HEK293 (cell line): Measurements from ENCODE around the gene FHAD1.

Experiments used
- CTCF ChIA-PET: fragments of 350-600 bp; formaldehyde crosslinking; extraction: SDS; loops from one replicate; lab custom pipeline; 2021; ENCODE audit warnings: antibody characterized with exemption; lab: Yijun Ruan, JAX
- POLR2A ChIA-PET: fragments of 300-600 bp; formaldehyde crosslinking; extraction: SDS; loops from one replicate; lab custom pipeline; 2020; ENCODE audit warnings: antibody characterized with exemption, inconsistent platforms; lab: Yijun Ruan, JAX
- H3K27ac ChIP-seq: fragments of 200-500 bp; sonication (Bioruptor generic); 2 replicates; pipeline ENCODE4 v1.5.1; 2014; ENCODE audit warnings: low read depth, low read length, control low read depth, inconsistent platforms; ENCODE audit errors: extremely low read depth
- H3K36me3 ChIP-seq, 2 experiments: fragments of 200-500 bp in 1 of 2; sonication (Bioruptor generic) in 1 of 2; 1 replicate in 1 of 2; 2 replicates in 1 of 2; pipeline ENCODE4 v1.5.1; 2014 to 2017; ENCODE audit warnings: inconsistent platforms in 2 of 2, low read length in 2 of 2; ENCODE audit not compliant: control insufficient read depth in 2 of 2, insufficient read depth in 1 of 2
- H3K4me1 ChIP-seq: fragments of 200-500 bp; sonication (Bioruptor generic); 2 replicates; pipeline ENCODE4 v1.5.1; 2014; ENCODE audit warnings: mild to moderate bottlenecking, low read length, inconsistent platforms; ENCODE audit not compliant: control insufficient read depth, insufficient read depth
- H3K4me3 ChIP-seq: 2 replicates; pipeline ENCODE4 v1.5.1; 2011; ENCODE audit warnings: low read depth, mild to moderate bottlenecking, control low read depth, low read length, moderate library complexity
- H3K9me3 ChIP-seq: fragments of 200-500 bp; sonication (Bioruptor generic); 2 replicates; pipeline ENCODE4 v1.5.1; 2014; ENCODE audit warnings: low read depth, low read length, inconsistent platforms; ENCODE audit not compliant: control insufficient read depth, insufficient read depth
- ZBTB1 ChIP-seq: fragments of 450-650 bp; formaldehyde crosslinking; IDR thresholded peaks from 2 replicates; pipeline ENCODE4 v1.5.1; 2016; ENCODE audit warnings: missing biosample characterization, missing genetic modification characterization
- ZBTB10 ChIP-seq: fragments of 450-650 bp; formaldehyde crosslinking; IDR thresholded peaks from 2 replicates; pipeline ENCODE4 v1.5.1; 2016; ENCODE audit warnings: missing biosample characterization, missing genetic modification characterization
- ZBTB21 ChIP-seq: fragments of 450-650 bp; formaldehyde crosslinking; IDR thresholded peaks from 2 replicates; pipeline ENCODE4 v1.5.1; 2017; ENCODE audit warnings: missing biosample characterization, missing genetic modification characterization
- ZBTB48 ChIP-seq: fragments of 450-650 bp; formaldehyde crosslinking; IDR thresholded peaks from 2 replicates; pipeline ENCODE4 v1.5.1; 2016; ENCODE audit warnings: missing biosample characterization, missing genetic modification characterization
- ZNF221 ChIP-seq: fragments of 450-650 bp; formaldehyde crosslinking; IDR thresholded peaks from 2 replicates; pipeline ENCODE4 v1.5.1; 2017; ENCODE audit warnings: missing biosample characterization, missing genetic modification characterization, borderline replicate concordance
- ZNF302 ChIP-seq: fragments of 450-650 bp; formaldehyde crosslinking; IDR thresholded peaks from 2 replicates; pipeline ENCODE4 v1.5.1; 2016; ENCODE audit warnings: missing biosample characterization, missing genetic modification characterization, low read depth
- ZNF391 ChIP-seq: fragments of 450-650 bp; formaldehyde crosslinking; IDR thresholded peaks from 2 replicates; pipeline ENCODE4 v1.5.1; 2016; ENCODE audit warnings: low read depth, missing biosample characterization, missing genetic modification characterization, borderline replicate concordance
- ZNF473 ChIP-seq: fragments of 450-650 bp; formaldehyde crosslinking; IDR thresholded peaks from 2 replicates; pipeline ENCODE4 v1.5.1; 2017; ENCODE audit warnings: missing biosample characterization, missing genetic modification characterization
- ZSCAN4 ChIP-seq: fragments of 450-650 bp; formaldehyde crosslinking; IDR thresholded peaks from 2 replicates; pipeline ENCODE4 v1.5.1; 2017; ENCODE audit warnings: missing biosample characterization, missing genetic modification characterization

Gene FHAD1

GRCh38 chr1:15380601-15381508 is 133.8 kb downstream of the FHAD1 start:
- Histone ChIP-seq H3K9me3 (no peaks in the 10 kb centered on the region), H3K27ac (no peak overlapping the region), H3K4me1 (no peaks in the 10 kb centered on the region), H3K36me3 (no peaks in the 10 kb centered on the region), H3K4me3 (no peak overlapping the region)
- ChIA-PET POLR2A (no interaction called here), CTCF (interaction anchor here (0.6 to 0.7 kb wide), 2 partner anchors 57 to 247 kb away, joined by 3 to 4 read pairs; no protein-coding TSS in a partner anchor)
- TF ChIP-seq ZBTB1 (no peak), ZNF221 (no peak), ZBTB21 (tag by site-specific recombination) (no peak)

GRCh38 chr1:15381805-15382204 is 134.8 kb downstream of the FHAD1 start:
- no peak overlapping the region for H3K27ac ChIP-seq
- no peak for TF ChIP-seq ZNF302
- no peak for TF ChIP-seq ZNF473
- TF ChIP-seq ZBTB10 (tag by site-specific recombination): no peak
- CTCF ChIA-PET: interaction anchor here (1.1 kb wide), 1 partner anchor 254 kb away, joined by 4 read pairs; no protein-coding TSS in a partner anchor
- H3K4me3 ChIP-seq: no peak overlapping the region
- no peaks in the 10 kb centered on the region for H3K36me3 ChIP-seq
- POLR2A ChIA-PET: no interaction called here
- H3K4me1 ChIP-seq: no peaks in the 10 kb centered on the region
- H3K9me3 ChIP-seq: no peaks in the 10 kb centered on the region

- TF ChIP-seq ZNF391 (tag by site-specific recombination): no peak
- TF ChIP-seq, all 188 proteins: peak for 0
- POLR2A ChIA-PET: no interaction called here
- no peaks in the 10 kb centered on the region for H3K4me1 ChIP-seq
- H3K36me3 ChIP-seq: no peaks in the 10 kb centered on the region
- no peak overlapping the region for H3K4me3 ChIP-seq
- no peaks in the 10 kb centered on the region for H3K9me3 ChIP-seq
- H3K27ac ChIP-seq: no peak overlapping the region
- CTCF ChIA-PET: interaction anchor here (1.1 to 1.2 kb wide), 2 partner anchors 59 to 255 kb away, joined by 4 to 5 read pairs; no protein-coding TSS in a partner anchor
These were observed 135.8 kb downstream of the FHAD1 start for GRCh38 chr1:15382601-15383518.

- peak; percentile 80 for TF ChIP-seq ZSCAN4
- TF ChIP-seq ZBTB48 (tag by site-specific recombination): no peak
- POLR2A ChIA-PET: no interaction called here
- CTCF ChIA-PET: interaction anchor here (0.5 to 1.2 kb wide), 2 partner anchors 60 to 1417 kb away, joined by 3 to 5 read pairs; no protein-coding TSS in a partner anchor
- Histone ChIP-seq H3K4me3 (no peak overlapping the region), H3K27ac (no peak overlapping the region), H3K9me3 (no peaks in the 10 kb centered on the region), H3K4me1 (no peaks in the 10 kb centered on the region), H3K36me3 (no peaks in the 10 kb centered on the region)
These were observed 136.8 kb downstream of the FHAD1 start for GRCh38 chr1:15383810-15384209.
